H1 (cell line): ENCODE data around the gene COX7B2. TPM values are rescaled to one million over a fixed set of nuclear protein-coding genes. Genes with fewer than 3 reads are reported as not detected.
A peak's percentile ranks its signal among the peaks of the same experiment; 100 is the strongest.

Experiments
- BRCA1 ChIP-seq: IDR thresholded peaks from 2 replicates; pipeline ENCODE4 v1.6.1; 2012; ENCODE audit warnings: low read depth, low read length, improper control_type of control experiment
- CBX8 ChIP-seq: fragments of 300-800, 300-1000 bp; sonication (generic); IDR thresholded peaks from 2 replicates; pipeline ENCODE4 v1.7.1; 2016; ENCODE audit warnings: low read depth, low read length, borderline replicate concordance
- GABPA ChIP-seq: IDR thresholded peaks from 2 replicates; pipeline ENCODE4 v1.6.1; 2011; ENCODE audit warnings: mild to moderate bottlenecking, low read length, moderate library complexity, borderline replicate concordance; ENCODE audit not compliant: insufficient read depth
- KDM1A ChIP-seq: fragments of 200-600, 300-600 bp; sonication (generic); IDR thresholded peaks from 2 replicates; pipeline ENCODE4 v1.7.1; 2016; ENCODE audit warnings: mild to moderate bottlenecking, low read length, borderline replicate concordance
- RAD21 ChIP-seq, 2 experiments: IDR thresholded peaks in 1 of 2; conservative IDR thresholded peaks in 1 of 2; 2 replicates each; pipeline ENCODE4 v1.6.1; 2011; ENCODE audit warnings: low read depth in 2 of 2, low read length in 2 of 2, improper control_type of control experiment in 1 of 2, inconsistent platforms in 1 of 2, mild to moderate bottlenecking in 1 of 2, moderate library complexity in 1 of 2
- SIRT6 ChIP-seq: IDR thresholded peaks from one replicate; pipeline ENCODE4 v1.7.1; 2012; ENCODE audit warnings: low read length, inconsistent platforms
- SRF ChIP-seq: IDR thresholded peaks from 2 replicates; pipeline ENCODE4 v1.6.1; 2011; ENCODE audit warnings: mild to moderate bottlenecking, low read depth, low read length, moderate library complexity
- polyA plus RNA-seq, 7 experiments: library from polyadenylated mRNA; depleted of rRNA in 3 of 7; stranded (reverse) in 5 of 7; unstranded in 2 of 7; fragments of >200 nt in 5 of 7; fragments of 200-250 nt in 2 of 7; gene quantifications; 1 replicate in 5 of 7; 2 replicates in 1 of 7; 4 replicates in 1 of 7; pipeline versions ENCODE4 v1.2.1 to v1.2.3, GENCODE V29; 2011 to 2013; ENCODE audit warnings: missing spikeins in 2 of 7, mixed read lengths in 2 of 7
- total RNA-seq: library from RNA; stranded (reverse); fragmentation: NEBNext Ultra II Directional; extraction: Animal tissue kit (Norgen Biotek cat#: 25700); gene quantifications from 2 replicates; pipeline ENCODE4 v1.2.1, GENCODE V29; 2021
- TF ChIP-seq, protein P1 (sequence below), 3 experiments: IDR thresholded peaks; 1 replicate in 2 of 3; 2 replicates in 1 of 3; pipeline versions ENCODE4 v1.5.1 to v1.6.1; 2011; ENCODE audit warnings: low read length in 3 of 3, mild to moderate bottlenecking in 3 of 3, inconsistent platforms in 2 of 3, low read depth in 1 of 3, moderate library complexity in 1 of 3; ENCODE audit not compliant: insufficient read depth in 1 of 3; ENCODE audit errors: control extremely low read depth in 1 of 3
- TF ChIP-seq, protein P2 (sequence below): IDR thresholded peaks from 2 replicates; pipeline ENCODE4 v1.6.1; 2011; ENCODE audit warnings: low read depth, mild to moderate bottlenecking, low read length; ENCODE audit not compliant: insufficient read depth

The COX7B2 gene
- total and polyA plus RNA-seq, 2 of the 8 experiments (the other 6 are each of a cell fraction or from before 2014, with no cell fraction given): not detected

DNA sequence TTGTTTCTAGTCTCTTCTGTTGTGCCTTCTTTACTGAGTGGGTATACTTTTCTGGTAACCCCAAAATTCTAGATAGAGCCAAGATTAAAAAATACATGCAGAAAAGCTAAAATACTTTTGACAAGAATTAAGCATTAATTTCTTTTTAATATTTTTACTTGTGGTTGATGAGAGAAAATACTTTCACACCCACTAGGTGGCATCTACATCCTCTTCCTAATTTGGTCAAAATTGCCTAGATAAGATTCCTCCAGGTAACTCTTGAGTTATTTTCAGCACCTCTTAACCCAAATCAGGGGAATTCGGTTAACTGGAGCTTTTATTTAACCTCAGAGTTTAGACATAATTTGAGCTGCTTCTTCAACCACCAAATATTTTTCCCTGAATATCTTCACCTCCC lies 28.4 kb upstream of the COX7B2 start (continued):
- TF ChIP-seq, protein P1, sequence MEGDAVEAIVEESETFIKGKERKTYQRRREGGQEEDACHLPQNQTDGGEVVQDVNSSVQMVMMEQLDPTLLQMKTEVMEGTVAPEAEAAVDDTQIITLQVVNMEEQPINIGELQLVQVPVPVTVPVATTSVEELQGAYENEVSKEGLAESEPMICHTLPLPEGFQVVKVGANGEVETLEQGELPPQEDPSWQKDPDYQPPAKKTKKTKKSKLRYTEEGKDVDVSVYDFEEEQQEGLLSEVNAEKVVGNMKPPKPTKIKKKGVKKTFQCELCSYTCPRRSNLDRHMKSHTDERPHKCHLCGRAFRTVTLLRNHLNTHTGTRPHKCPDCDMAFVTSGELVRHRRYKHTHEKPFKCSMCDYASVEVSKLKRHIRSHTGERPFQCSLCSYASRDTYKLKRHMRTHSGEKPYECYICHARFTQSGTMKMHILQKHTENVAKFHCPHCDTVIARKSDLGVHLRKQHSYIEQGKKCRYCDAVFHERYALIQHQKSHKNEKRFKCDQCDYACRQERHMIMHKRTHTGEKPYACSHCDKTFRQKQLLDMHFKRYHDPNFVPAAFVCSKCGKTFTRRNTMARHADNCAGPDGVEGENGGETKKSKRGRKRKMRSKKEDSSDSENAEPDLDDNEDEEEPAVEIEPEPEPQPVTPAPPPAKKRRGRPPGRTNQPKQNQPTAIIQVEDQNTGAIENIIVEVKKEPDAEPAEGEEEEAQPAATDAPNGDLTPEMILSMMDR (IDR thresholded peaks at IDR 0.05; ENCODE audit: control extremely low read depth in 1 of 3, insufficient read depth in 1 of 3, low read depth in 1 of 3, low read length in 3 of 3): peak in 2 of 3 experiments; percentile 23 to 24; a peak in 2 of 4 replicates
- no peak for TF ChIP-seq SIRT6
- no peak for TF ChIP-seq KDM1A
- TF ChIP-seq, protein P2, sequence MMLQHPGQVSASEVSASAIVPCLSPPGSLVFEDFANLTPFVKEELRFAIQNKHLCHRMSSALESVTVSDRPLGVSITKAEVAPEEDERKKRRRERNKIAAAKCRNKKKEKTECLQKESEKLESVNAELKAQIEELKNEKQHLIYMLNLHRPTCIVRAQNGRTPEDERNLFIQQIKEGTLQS: no peak
- no peak for TF ChIP-seq GABPA
- no peak for TF ChIP-seq BRCA1
- peak; percentile 72; the same call in 1 of the 2 replicates for TF ChIP-seq SRF
- peak; percentile 44 to 47 for TF ChIP-seq RAD21 (IDR thresholded peaks at IDR 0.05 in 1 of 2, conservative IDR thresholded peaks at IDR 0.05 in 1 of 2; ENCODE audit: low read depth in 2 of 2, low read length in 2 of 2)
- TF ChIP-seq CBX8: no peak
